ENCODE measurements around the gene TMEM52.

DNA sequence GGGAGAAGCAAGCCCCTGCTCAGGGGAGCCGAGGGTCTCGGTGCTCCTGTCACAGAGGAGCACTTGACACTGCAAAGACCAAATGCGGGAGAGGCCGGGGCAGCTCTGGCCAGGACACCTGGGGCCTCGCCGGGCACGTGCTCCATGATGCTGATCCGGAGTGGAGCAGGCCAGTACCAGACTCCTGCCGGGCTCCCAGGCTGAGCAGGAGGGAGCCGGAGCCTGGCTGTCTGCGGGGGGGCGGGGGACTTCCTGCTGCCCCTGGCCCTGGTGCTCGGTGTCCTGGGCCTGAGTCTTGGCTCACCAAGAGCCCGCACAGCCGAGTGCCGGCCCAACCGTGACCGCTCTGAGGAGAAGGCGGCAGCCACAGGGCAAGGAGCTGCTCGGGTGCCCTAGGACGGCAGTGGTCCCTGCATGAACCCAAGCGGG, 38.5 kb upstream of the TMEM52 start:
- TF ChIP-seq, protein P1, sequence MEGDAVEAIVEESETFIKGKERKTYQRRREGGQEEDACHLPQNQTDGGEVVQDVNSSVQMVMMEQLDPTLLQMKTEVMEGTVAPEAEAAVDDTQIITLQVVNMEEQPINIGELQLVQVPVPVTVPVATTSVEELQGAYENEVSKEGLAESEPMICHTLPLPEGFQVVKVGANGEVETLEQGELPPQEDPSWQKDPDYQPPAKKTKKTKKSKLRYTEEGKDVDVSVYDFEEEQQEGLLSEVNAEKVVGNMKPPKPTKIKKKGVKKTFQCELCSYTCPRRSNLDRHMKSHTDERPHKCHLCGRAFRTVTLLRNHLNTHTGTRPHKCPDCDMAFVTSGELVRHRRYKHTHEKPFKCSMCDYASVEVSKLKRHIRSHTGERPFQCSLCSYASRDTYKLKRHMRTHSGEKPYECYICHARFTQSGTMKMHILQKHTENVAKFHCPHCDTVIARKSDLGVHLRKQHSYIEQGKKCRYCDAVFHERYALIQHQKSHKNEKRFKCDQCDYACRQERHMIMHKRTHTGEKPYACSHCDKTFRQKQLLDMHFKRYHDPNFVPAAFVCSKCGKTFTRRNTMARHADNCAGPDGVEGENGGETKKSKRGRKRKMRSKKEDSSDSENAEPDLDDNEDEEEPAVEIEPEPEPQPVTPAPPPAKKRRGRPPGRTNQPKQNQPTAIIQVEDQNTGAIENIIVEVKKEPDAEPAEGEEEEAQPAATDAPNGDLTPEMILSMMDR (IDR thresholded peaks at IDR 0.05; ENCODE audit: poor library complexity, severe bottlenecking), result no peak
- no peak for TF ChIP-seq POLR2AphosphoS5 (IDR thresholded peaks at IDR 0.05)
- no peak for TF ChIP-seq TAF1 (IDR thresholded peaks at IDR 0.05; ENCODE audit: low read depth)
- TF ChIP-seq, protein P2, sequence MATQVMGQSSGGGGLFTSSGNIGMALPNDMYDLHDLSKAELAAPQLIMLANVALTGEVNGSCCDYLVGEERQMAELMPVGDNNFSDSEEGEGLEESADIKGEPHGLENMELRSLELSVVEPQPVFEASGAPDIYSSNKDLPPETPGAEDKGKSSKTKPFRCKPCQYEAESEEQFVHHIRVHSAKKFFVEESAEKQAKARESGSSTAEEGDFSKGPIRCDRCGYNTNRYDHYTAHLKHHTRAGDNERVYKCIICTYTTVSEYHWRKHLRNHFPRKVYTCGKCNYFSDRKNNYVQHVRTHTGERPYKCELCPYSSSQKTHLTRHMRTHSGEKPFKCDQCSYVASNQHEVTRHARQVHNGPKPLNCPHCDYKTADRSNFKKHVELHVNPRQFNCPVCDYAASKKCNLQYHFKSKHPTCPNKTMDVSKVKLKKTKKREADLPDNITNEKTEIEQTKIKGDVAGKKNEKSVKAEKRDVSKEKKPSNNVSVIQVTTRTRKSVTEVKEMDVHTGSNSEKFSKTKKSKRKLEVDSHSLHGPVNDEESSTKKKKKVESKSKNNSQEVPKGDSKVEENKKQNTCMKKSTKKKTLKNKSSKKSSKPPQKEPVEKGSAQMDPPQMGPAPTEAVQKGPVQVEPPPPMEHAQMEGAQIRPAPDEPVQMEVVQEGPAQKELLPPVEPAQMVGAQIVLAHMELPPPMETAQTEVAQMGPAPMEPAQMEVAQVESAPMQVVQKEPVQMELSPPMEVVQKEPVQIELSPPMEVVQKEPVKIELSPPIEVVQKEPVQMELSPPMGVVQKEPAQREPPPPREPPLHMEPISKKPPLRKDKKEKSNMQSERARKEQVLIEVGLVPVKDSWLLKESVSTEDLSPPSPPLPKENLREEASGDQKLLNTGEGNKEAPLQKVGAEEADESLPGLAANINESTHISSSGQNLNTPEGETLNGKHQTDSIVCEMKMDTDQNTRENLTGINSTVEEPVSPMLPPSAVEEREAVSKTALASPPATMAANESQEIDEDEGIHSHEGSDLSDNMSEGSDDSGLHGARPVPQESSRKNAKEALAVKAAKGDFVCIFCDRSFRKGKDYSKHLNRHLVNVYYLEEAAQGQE (IDR thresholded peaks at IDR 0.05; ENCODE audit: borderline replicate concordance), result no peak
